ENCODE results near the gene TMEM163. TPM values are rescaled to one million over a fixed set of nuclear protein-coding genes. Genes with fewer than 3 reads are reported as not detected.
"Not testable (repeated sequence)": the region's sequence is repeated elsewhere in the genome, so short reads cannot be mapped to it uniquely, and the experiment has no call there.

Gene TMEM163
- total RNA-seq, 6 donors from 2014 or later, result 19.3 to 71.6 (median 26.7) TPM

GRCh38 chr2:134623046-134623445 is 95.8 kb downstream of the TMEM163 start:
- Histone ChIP-seq H3K9me3 (peaks cover 0 to 6% (median 2%) of the 10 kb centered on the region in 4 donors), H3K36me3 (no peaks in the 10 kb centered on the region), H3K4me1 (no peaks in the 10 kb centered on the region), H3K4me3 (no peak overlapping the region), H3K27ac (no peak overlapping the region), H3K27me3 (no peaks in the 10 kb centered on the region)
- no peak for ATAC-seq (ENCODE audit: low FRiP score in 2 of 2)
- TF ChIP-seq EP300 (IDR thresholded peaks at IDR 0.05) (no peak), POLR2AphosphoS5 (IDR thresholded peaks at IDR 0.05) (no peak), POLR2A (IDR thresholded peaks at IDR 0.05) (no peak), CTCF (IDR thresholded peaks at IDR 0.05) (no peak)
- 74 to 77% methylated on average over 3 of the region's 3 CpGs for WGBS, 2 donors
- DNase-seq, result no peak

- Histone ChIP-seq H3K4me3 (no peak overlapping the region), H3K9me3 (peaks cover 0 to 6% (median 2%) of the 10 kb centered on the region in 4 donors), H3K4me1 (no peaks in the 10 kb centered on the region), H3K27ac (no peak overlapping the region), H3K27me3 (no peaks in the 10 kb centered on the region), H3K36me3 (no peaks in the 10 kb centered on the region)
- ATAC-seq (ENCODE audit: low FRiP score in 2 of 2) (no peak), DNase-seq (no peak)
- no peak for TF ChIP-seq POLR2A (IDR thresholded peaks at IDR 0.05)
- TF ChIP-seq POLR2AphosphoS5 (IDR thresholded peaks at IDR 0.05), result no peak
- TF ChIP-seq EP300 (IDR thresholded peaks at IDR 0.05), result no peak
- no peak for TF ChIP-seq CTCF (IDR thresholded peaks at IDR 0.05)
- 82 to 84% methylated on average over 10 of the region's 10 CpGs for WGBS, 2 donors
These were observed 96.7 kb downstream of the TMEM163 start for GRCh38 chr2:134621939-134622705.

- Histone ChIP-seq H3K9me3 (peaks cover 0 to 6% (median 2%) of the 10 kb centered on the region in 4 donors), H3K27ac (no peak overlapping the region), H3K4me3 (no peak overlapping the region), H3K36me3 (no peaks in the 10 kb centered on the region), H3K4me1 (no peaks in the 10 kb centered on the region), H3K27me3 (no peaks in the 10 kb centered on the region)
- ATAC-seq (ENCODE audit: low FRiP score in 2 of 2), result no peak
- WGBS, 2 donors, result 92 to 95% methylated on average over 4 of the region's 4 CpGs
- no peak for TF ChIP-seq EP300 (IDR thresholded peaks at IDR 0.05)
- no peak for TF ChIP-seq POLR2A (IDR thresholded peaks at IDR 0.05)
- no peak for TF ChIP-seq CTCF (IDR thresholded peaks at IDR 0.05)
- TF ChIP-seq POLR2AphosphoS5 (IDR thresholded peaks at IDR 0.05), result no peak
- DNase-seq, result no peak
These were observed 99.5 kb downstream of the TMEM163 start for GRCh38 chr2:134619250-134619649.

GRCh38 chr2:134615480-134615879 is 103.3 kb downstream of the TMEM163 start:
- H3K27me3 ChIP-seq, H3K4me3 ChIP-seq, H3K36me3 ChIP-seq, H3K9me3 ChIP-seq, H3K4me1 ChIP-seq: not testable (repeated sequence)
- DNase-seq (peak in 1 of 2 donors; percentile 77), ATAC-seq (ENCODE audit: low FRiP score in 2 of 2) (peak in 1 of 2 donors; percentile 59)
- WGBS, 2 donors, result 59 to 62% methylated on average over 2 to 3 of the region's 3 CpGs
- peak overlapping the region in 1 of 4 donors; percentile 16 for H3K27ac ChIP-seq

DNA sequence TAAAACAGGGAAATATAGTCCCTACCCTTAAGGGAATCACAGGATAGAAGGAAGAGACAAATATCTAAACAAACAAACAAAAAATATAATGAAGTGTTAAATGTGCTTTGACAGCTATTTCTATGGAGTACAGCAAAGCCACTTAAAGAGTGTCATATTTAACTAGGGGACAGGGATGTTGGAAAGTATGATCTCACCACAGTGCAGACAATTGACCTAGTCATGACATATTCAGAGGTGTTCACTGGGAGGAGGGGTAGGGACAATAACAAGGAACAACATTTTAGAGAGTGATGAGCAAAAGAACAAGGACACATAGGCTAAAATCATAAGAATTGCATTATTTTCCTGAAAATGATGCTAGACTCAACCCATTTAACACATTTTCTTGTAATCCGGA is 107.5 kb downstream of the TMEM163 start:
- H3K27ac ChIP-seq, result no peak overlapping the region
- no peaks in the 10 kb centered on the region for H3K4me1 ChIP-seq
- TF ChIP-seq EP300 (IDR thresholded peaks at IDR 0.05) (no peak), POLR2A (IDR thresholded peaks at IDR 0.05) (no peak), POLR2AphosphoS5 (IDR thresholded peaks at IDR 0.05) (no peak), CTCF (IDR thresholded peaks at IDR 0.05) (no peak)
- DNase-seq, result no peak
- no peak overlapping the region for H3K4me3 ChIP-seq
- H3K9me3 ChIP-seq, result peaks cover 0 to 5% (median 0%) of the 10 kb centered on the region in 4 donors
- WGBS, 2 donors, result 95 to 100% methylated on average over 1 of the region's 1 CpG
- H3K36me3 ChIP-seq, result no peaks in the 10 kb centered on the region
- no peaks in the 10 kb centered on the region for H3K27me3 ChIP-seq
- ATAC-seq (ENCODE audit: low FRiP score in 2 of 2), result no peak
